WI38 (cell line): ENCODE measurements around the gene FOXD4L6.
"Not testable (repeated sequence)": the region's sequence is repeated elsewhere in the genome, so short reads cannot be mapped to it uniquely, and the experiment has no call there.

Experiments
- H3K4me3 ChIP-seq: 2 replicates; pipeline ENCODE4 v1.5.1; 2011; ENCODE audit warnings: low read depth, mild to moderate bottlenecking, control low read depth, low read length

Gene FOXD4L6

DNA sequence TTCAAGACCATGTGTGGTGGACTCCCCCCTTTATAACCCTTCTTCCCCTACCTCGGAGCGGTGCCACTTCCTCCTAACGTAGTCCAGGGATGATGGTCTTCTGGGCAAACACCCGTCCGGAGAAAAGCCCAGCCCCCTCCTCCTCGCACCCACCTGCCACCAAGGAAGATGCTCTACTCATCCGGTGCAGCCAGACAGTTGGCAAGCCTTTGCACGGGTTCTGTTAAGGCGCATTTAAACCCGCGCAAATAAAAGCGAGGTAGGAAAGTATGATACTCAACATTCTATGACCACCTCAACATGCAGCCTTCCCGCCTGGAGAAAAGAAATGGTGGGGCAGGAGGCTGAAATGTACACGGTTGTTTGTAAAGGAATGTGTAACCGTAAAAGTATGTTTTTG, at the start of gene FOXD4L6:
Gene FOXD4L6 (minus strand): TSS at position 101 of the 400 bp plus-strand sequence. CDS start 298 bp downstream, outside the sequence.
- H3K4me3 ChIP-seq: not testable (repeated sequence)

DNA sequence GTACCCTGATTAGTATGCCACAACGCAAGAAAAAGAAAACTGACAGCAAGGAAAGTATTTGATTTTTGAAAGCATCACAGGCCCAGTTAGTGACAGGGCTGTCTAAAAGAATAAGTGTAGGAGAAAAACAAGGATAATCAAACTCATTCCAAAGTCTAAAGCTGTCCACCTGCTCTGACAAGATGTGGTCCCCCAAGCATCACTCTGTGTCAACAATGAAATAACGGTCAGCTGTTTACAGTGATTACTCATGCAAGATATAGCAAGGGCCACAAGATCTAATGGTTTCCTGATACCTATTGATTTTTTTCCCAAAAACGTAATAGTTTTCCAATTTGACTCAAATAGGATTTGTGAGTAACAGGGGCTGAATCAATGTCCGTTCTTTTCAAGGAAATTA, 46.5 kb upstream of the FOXD4L6 start:
- H3K4me3 ChIP-seq: not testable (repeated sequence)

- H3K4me3 ChIP-seq: not testable (repeated sequence)
Measured at GRCh38 chr9:41150116-41150515, 21.6 kb upstream of the FOXD4L6 start.

- not testable (repeated sequence) for H3K4me3 ChIP-seq
Measured at GRCh38 chr9:41141878-41142277, 13.4 kb upstream of the FOXD4L6 start.

DNA sequence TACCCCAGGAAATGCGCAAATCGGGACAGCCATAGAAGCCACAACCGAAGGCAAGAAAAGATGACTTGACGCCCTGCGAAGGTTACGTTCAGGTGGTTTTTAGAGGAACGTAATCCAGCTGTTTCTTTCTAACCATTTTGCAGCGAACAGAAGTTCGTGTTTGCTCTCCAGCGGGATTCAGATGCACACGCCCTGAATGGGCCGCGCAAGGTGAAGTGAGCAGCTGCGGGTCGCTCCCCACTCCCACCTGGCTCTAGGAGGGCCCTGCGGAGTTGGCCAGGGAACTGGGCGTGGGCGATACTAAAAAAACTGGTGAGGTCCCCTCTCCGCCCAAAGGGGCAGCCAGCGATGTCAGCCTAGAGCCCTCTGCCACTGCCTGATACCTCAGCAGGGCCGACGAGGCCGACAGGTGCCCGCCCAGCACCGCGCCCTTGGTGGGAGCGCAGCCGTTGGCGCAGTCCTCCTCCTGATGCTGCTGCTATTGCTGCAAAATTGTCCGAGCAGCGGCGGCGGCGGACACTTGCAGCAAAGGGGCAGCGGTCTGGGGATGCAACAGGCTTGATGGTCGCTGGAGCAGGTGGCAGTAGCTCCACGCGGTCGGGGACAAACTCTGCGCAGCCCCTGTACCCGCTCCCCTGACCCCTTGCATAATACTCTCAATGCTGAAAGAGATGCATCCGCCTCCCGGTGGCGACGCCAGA, 1.6 kb downstream of the FOXD4L6 start:
- H3K4me3 ChIP-seq: not testable (repeated sequence)

GRCh38 chr9:41125936-41126335, 2.5 kb downstream of the FOXD4L6 start:
- H3K4me3 ChIP-seq: not testable (repeated sequence)

GRCh38 chr9:41125109-41125658, 3.3 kb downstream of the FOXD4L6 start:
- H3K4me3 ChIP-seq: not testable (repeated sequence)

- H3K4me3 ChIP-seq: not testable (repeated sequence)
Measured at GRCh38 chr9:41124250-41125108, 4.0 kb downstream of the FOXD4L6 start.

DNA sequence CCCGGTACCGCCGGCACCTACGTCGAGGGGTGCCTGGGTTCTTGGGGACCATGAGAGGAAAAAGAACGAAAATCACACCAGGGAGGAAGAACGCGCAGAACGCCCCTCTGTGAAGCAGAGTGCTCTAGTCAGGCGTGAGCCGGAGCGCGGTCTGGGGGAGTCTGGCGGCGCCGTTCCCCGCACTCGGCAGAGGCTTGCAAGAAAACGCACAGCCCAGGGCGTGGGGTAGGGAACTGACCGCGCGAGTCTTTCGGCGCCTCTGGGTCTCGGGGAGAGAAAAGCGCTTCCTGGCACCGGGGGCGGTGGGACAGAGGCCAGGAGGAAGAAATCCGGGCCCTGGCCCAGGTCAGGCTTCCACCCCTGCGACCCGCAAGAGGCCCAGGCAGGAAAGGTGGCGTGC, 4.7 kb downstream of the FOXD4L6 start:
- not testable (repeated sequence) for H3K4me3 ChIP-seq

GRCh38 chr9:41123396-41123795, 5.1 kb downstream of the FOXD4L6 start:
- H3K4me3 ChIP-seq: not testable (repeated sequence)

- not testable (repeated sequence) for H3K4me3 ChIP-seq
Measured at GRCh38 chr9:41120696-41121095, 7.8 kb downstream of the FOXD4L6 start.

DNA sequence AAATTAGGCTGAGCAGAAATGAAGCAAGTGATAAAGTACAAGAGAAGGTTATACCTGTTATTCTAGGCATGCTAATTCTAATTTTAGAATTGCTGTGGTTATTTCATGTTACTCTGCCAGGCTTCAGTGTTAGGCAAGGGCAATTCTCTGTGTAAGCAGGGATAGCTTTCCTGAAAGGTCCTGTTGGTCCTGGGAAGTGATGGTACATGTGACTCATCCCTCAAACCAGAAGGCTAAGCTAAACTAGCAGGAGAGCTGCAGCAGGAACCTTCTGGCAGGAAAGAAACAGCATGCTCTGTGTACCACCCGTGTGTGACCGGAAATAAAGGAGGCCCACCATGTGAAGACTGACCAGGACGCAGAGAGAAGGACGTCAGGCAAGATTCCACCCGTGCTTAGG, 8.8 kb downstream of the FOXD4L6 start:
- H3K4me3 ChIP-seq: not testable (repeated sequence)

DNA sequence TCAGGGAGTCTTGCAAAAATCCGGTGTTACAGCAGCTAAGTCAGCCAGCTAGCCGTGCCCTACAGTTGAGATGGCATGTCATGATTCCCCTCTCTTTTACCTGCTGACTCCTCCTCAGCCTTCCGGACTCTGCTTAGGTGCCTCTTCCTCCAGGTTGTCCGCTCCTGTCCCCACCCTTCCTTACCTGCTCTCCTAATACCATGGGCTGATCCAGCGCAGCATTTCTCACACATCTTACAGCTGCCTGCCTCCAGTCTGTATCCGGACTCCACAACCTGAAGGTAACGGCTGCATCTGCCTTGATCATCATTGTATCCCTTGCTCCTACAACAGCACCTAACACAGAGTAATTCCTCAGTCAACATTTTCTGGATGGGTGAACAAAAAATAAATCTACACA, 9.2 kb downstream of the FOXD4L6 start:
- H3K4me3 ChIP-seq: not testable (repeated sequence)

DNA sequence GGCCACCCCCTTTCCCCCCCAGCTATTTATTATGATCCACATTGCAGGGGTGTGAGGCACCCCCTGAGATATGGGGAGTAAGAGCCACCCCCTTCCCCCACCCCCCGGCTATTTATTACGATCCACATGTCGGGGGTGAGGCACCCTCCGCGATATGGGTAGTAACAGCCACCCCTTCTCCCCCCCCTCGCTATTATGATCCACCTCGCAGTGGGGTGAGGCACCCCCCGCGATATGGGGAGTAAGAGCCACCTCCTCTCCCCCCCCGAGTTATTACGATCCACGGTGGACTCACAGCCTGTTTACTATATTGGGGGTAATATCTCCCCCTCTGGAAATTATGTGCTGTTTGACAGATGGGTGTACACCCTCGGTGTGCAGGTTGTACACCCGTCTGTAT, 15.1 kb downstream of the FOXD4L6 start:
- not testable (repeated sequence) for H3K4me3 ChIP-seq

DNA sequence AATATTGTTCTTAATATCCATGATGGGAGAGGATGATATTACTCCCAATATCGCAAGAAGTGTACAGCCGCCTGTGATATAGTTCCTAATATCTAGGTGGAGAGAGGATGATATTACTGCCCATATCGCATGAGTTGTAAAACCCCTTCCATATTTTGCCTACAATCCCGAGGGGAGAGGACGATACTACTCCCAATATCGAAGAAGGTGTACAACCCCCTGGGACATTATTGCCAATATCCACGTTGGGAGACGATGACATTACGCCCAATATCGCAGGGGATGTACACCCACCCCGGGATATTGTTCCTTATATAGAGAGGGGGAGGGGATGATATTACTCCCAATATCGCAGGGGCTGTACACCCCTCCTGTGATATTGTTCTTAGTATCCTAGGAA, 17.1 kb downstream of the FOXD4L6 start:
- H3K4me3 ChIP-seq: not testable (repeated sequence)

DNA sequence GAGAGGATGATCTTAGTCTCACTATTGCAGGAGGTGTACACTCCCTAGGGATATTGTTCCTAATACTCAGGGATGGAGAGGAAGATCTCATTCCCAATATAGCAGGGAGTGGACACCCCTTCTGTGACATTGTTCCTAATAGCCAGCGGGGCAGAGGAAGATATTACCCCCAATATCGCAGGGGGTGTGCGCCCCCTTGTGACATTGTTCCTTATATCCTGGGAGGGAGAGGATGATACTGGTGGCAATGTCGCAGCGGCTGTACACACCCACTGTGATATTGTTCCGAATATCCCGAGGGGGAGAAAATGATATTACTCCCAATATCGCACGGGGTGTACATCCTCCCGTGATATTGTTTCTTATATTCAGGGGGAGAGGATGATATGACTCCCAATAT, 17.6 kb downstream of the FOXD4L6 start:
- not testable (repeated sequence) for H3K4me3 ChIP-seq

DNA sequence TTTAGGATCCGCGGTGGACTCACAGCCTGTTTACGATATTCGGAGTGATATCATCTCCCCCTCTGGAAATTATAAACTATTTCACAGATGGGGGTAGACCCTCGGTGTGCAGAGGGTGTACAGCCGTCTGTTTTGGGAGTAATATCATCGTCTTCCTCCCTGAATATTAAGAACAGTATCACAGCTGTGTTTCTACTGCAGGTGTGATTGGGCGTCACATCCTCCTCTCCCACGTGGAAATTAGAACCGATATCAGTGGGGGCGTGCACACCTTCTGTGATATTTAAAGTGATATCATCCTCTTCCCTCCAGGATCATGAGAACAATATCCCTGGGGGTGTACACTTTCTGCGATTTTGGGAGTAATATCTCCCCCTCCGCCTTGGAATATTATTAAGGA, 19.2 kb downstream of the FOXD4L6 start:
- H3K4me3 ChIP-seq: not testable (repeated sequence)

DNA sequence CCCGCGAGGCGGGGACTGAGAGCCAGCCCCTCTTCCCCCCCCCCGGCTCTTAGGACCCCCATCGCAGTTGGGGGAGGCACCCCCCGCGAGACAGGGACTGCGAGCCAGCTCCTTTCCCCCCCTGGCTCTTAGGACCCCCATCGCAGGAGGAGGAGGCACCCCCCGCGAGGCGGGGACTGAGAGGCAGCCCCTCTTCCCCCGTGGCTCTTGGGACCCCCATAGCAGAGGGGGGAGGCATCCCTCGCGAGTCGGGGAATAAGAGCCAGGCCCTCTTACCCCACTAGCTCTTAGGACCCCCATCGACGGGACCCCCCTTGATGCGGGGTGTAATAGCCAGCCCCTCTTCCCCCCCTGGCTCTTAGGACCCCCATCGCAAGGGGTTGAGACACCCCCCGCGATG, 19.7 kb downstream of the FOXD4L6 start:
- not testable (repeated sequence) for H3K4me3 ChIP-seq

DNA sequence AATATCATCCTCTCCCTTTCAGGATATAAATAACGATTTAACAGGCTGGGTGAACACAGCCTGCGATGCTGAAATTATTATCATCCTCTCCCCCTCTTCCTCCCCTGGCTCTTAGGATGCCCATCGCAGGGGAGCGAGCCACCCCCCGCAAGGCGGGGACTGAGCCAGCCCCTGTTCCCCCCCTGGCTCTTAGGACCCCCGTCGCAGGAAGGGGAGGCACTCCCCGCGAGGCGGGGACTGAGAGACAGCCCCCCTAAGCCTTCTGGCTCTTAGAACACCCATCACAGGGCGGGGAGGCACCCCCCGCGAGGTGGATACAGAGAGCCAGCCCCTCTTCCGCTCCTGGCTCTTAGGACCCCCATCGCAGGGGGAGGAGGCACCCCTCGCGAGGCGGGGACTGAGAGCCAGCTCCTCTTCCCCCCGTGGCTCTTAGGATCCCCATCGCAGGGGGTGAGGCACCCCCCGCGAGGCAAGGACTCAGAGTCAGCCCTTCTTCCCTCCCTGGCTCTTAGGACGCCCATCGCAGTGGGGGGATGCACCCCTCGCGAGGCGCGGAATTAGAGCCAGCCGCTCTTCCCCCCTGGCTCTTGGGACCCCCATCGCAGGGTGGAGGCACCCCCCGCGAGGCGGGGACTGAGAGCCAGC, 21.9 kb downstream of the FOXD4L6 start:
- H3K4me3 ChIP-seq: not testable (repeated sequence)

DNA sequence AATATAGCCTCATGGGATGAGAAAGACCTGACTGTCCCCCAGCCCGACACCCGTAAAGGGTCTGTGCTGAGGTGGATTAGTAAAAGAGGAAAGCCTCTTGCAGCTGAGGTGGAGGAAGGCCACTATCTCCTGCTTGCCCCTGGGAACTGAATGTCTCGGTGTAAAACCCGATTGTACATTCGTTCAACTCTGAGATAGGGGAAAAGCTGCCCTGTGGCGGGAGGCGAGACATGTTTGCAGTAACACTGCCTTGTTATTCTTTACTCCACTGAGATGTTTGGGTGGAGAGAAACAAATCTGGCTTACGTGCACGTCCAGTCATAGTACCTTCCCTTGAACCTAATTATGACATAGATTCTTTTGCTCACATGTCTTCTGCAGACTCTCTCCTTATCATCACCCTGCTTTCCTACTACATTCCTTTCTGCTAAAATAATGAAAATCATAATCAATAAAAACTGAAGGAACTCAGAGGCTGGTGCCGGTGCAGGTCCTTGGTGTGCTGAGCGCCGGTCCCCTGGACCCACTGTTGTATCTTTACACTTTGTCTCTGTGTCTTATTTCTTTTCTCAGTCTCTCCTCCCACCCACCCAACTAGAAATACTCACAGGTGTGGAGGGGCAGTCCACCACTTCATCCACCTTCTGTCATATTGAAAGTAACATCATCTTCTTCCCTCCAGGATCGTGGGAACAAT, 22.8 kb downstream of the FOXD4L6 start:
- H3K4me3 ChIP-seq: not testable (repeated sequence)

- not testable (repeated sequence) for H3K4me3 ChIP-seq
Measured at GRCh38 chr9:41104542-41104941, 23.9 kb downstream of the FOXD4L6 start.
